Measurements from ENCODE around the gene ANKRD40.

DNA sequence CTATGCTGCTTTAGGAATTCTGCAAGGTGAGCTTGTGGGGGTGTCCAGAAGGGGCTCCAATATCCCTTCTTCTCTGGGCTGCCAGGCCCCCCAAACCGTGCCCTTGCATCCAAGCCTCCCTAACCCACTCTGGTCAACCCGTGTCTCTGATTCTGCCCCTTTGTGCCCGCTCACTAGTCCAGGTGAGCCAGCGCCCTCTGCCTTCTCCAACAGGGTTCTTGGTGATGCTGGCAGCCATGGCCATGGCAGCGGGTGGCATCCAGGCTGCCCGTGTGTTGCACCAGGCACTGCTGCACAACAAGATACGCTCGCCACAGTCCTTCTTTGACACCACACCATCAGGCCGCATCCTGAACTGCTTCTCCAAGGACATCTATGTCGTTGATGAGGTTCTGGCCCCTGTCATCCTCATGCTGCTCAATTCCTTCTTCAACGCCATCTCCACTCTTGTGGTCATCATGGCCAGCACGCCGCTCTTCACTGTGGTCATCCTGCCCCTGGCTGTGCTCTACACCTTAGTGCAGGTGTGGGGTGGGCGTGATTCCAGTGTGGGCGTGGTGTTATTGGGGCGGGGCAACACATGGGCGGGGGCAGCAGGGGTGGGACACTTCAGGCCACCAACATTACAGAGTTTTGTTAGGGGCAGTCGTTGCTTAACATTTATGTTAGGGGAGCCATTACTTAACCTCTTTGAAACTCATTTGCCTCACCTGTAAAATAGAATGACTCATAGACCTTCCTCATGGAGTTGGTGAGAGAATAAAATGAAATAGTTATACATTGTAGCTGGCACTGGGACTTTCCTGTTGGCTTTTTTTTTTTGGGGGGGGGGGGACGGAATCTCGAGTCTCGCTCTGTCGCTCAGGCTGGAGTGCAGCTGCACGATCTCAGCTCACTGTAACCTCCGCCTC, 31.4 kb downstream of the ANKRD40 start:
- TF ChIP-seq, protein P1, sequence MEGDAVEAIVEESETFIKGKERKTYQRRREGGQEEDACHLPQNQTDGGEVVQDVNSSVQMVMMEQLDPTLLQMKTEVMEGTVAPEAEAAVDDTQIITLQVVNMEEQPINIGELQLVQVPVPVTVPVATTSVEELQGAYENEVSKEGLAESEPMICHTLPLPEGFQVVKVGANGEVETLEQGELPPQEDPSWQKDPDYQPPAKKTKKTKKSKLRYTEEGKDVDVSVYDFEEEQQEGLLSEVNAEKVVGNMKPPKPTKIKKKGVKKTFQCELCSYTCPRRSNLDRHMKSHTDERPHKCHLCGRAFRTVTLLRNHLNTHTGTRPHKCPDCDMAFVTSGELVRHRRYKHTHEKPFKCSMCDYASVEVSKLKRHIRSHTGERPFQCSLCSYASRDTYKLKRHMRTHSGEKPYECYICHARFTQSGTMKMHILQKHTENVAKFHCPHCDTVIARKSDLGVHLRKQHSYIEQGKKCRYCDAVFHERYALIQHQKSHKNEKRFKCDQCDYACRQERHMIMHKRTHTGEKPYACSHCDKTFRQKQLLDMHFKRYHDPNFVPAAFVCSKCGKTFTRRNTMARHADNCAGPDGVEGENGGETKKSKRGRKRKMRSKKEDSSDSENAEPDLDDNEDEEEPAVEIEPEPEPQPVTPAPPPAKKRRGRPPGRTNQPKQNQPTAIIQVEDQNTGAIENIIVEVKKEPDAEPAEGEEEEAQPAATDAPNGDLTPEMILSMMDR (IDR thresholded peaks at IDR 0.05) = no peak
- TF ChIP-seq POLR2AphosphoS5 (IDR thresholded peaks at IDR 0.05) (no peak), EP300 (IDR thresholded peaks at IDR 0.05) (no peak)

All from sigmoid colon (tissue), 4 donors.